LHCN-M2 (cell line): ENCODE measurements around the gene TMPRSS12. TPM values are rescaled to one million over a fixed set of nuclear protein-coding genes. Genes with fewer than 3 reads are reported as not detected.
"Not testable (repeated sequence)": the region's sequence is repeated elsewhere in the genome, so short reads cannot be mapped to it uniquely, and the experiment has no call there.

Experiments
- DNase-seq: peaks from one replicate; pipeline ENCODE4 v3.0.0-alpha.2; 2012; ENCODE audit warnings: low read depth
- total RNA-seq: library from RNA; depleted of rRNA; stranded (reverse); fragments of >200 nt; gene quantifications from 2 replicates; pipeline ENCODE4 v1.2.3, GENCODE V29; 2014; rRNA removed

Gene TMPRSS12
- total RNA-seq, 1 experiment from 2014 or later: not detected

DNA sequence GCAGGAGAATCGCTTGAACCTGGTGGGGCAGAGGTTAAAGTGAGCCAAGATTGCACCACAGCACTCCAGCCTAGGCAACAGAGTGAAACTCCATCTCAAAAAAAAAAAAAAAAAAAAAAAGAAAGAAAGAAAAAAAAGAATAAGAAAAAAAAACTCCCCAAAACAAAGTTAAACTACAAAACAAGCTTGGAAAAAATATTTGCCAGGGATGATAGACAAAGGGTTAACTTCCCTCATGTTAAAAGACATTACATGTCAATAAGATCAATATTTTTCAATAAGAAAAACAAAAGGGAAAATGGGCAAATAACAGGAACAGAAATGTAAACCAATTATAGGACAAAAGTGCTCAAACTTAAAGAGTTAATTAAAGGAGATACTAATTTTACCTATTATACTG lies 83.2 kb downstream of the TMPRSS12 start:
- no peak for DNase-seq

DNA sequence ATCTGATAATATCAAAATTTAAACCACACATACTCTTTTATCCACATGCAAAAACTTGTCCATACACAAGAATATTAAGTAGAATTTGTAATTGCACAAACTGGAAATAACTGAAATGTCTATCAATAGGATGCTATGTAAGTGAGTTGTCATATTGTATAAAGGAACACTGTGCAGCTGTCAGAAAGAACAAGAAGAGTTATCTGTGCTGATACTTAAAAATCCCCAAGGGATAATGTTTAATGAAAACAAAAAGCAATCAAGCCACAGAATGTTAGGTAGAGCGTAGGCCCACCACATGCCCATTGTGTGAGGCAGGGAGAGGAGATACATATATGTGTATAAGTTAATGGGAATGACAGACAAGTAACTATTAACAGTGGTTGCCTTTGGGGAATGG lies 83.7 kb downstream of the TMPRSS12 start:
- DNase-seq: no peak

DNA sequence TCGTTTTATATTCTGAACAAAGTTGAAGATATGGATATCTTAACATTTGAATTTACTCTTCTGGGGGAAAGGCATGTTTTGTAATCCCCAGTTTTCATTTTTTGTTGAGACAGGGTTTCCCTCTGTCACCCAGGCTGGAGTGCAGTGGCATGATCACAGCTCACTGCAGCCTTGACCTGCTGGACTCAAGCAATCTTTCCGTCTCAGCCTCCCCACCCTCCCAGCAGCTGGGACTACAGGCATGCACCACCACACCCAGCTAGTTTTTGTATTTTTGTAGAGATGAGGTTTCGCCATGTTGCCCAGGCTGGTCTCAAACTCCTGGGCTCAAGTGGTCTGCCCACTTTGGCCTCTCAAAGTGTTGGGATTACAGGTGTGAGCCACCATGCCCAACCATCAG lies 84.2 kb downstream of the TMPRSS12 start:
- DNase-seq: not testable (repeated sequence)

DNA sequence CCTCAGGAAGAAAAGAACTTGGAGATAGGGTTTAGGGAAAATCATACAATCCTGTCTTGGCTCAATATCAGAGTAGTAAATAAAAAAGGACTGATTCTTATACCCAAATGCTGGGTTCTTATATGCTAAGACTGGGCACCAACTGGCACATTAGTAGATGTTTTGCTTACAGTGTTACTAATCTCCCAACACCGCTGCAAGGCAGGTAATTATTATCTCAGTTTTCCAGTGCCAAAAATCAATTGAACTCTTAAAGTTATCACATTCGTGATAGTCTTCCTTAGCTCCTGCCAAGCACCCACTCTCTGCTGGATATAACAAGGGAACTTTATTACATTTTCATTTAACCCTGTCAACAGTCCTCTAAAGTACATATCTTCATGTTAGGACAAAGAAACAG lies 84.6 kb downstream of the TMPRSS12 start:
- no peak for DNase-seq

DNA sequence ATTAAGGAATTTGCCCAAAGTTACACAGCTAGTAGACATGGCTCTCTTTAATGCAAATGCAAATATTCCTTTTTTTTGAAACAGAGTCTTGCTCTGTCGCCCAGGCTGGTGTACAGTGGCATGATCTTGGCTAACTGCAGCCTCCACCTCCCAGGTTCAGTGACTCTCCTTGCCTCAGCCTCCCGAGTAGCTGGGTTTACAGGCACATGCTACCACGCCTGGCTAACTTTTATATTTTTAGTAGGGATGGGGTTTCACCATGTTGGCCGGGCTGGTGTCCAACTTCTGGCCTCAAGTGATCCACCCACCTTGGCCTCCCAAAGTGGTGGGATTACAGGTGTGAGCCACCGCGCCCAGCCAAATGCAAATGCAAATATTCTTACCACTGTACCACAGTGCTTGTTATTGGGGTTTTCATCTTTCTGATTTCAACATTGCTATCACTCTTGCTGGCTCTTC lies 85.1 kb downstream of the TMPRSS12 start:
- no peak for DNase-seq

DNA sequence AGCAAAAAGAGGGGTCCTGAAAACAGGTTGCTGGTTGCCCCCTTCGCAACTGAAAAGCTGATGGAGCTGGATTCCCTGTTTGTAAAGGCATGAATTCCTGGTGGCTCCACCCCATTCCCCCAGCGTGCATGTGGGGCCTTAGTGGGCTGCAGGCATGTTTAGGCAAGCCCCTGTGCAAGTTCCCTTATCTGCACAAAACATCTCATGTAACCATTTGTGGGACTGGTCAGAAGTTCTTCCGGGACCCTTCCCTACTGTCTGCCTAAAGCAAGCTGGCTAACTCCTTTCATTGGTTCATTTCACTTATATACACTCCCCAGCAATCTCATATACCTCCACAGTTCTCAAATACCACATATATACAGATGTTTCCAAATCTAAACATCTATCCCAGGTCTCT lies 85.7 kb downstream of the TMPRSS12 start:
- DNase-seq: no peak

DNA sequence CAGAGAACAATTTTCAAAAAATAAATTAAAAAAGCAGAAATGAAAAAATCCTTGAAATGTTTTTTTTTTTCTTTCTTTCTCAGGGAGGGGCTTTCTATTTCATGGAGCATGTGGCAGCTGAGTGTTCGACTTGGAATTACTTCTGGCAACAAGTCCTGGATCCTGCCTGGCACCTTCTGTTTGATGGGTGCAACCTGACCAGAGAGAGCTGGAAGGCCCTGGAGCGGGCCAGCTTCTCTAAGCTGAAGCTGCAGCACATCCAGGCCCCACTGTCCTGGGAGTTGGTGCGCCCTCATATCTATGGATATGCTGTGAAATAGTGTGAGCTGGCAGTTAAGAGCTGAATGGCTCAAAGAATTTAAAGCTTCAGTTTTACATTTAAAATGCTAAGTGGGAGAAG lies 87.1 kb downstream of the TMPRSS12 start:
- DNase-seq: no peak

DNA sequence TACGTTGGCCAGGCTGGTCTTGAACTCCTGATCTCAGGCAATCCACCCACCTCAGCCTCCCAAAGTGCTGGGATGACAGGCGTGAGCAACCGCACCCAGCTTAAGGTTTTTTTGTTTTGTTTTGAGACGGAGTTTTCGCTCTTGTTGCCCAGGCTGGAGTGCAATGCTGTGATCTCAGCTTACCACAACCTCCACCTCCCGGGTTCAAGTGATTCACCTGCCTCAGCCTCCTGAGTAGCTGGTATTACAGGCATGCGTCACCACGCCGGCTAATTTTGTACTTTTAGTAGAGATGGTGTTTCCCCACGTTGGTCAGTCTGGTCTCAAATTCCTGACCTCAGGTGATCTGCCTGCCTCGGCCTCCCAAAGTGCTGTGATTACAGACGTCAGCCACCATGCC lies 87.8 kb downstream of the TMPRSS12 start:
- not testable (repeated sequence) for DNase-seq

DNA sequence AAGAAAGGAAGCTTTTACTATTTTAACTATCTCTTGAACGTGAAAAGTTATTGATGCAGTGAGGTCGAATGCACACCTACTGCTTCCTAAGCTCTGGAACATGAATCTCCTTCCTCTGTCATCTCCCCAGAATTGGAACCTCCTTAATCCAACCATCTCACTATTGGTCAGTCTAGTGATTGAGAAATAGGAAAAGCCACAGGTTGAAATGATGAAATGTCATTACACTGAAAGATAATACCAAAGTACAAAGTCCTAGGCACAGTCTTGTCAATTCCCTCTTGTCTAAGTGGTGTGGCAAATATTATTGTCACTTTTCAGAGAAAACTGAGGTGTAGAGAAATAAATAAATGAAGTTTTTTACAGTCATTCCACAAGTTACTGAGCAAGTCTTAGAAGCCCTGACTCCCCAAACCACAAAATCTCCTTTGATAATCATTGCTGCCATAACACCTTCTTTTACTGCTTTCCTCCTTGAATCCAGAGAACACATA lies 90.1 kb downstream of the TMPRSS12 start:
- no peak for DNase-seq

DNA sequence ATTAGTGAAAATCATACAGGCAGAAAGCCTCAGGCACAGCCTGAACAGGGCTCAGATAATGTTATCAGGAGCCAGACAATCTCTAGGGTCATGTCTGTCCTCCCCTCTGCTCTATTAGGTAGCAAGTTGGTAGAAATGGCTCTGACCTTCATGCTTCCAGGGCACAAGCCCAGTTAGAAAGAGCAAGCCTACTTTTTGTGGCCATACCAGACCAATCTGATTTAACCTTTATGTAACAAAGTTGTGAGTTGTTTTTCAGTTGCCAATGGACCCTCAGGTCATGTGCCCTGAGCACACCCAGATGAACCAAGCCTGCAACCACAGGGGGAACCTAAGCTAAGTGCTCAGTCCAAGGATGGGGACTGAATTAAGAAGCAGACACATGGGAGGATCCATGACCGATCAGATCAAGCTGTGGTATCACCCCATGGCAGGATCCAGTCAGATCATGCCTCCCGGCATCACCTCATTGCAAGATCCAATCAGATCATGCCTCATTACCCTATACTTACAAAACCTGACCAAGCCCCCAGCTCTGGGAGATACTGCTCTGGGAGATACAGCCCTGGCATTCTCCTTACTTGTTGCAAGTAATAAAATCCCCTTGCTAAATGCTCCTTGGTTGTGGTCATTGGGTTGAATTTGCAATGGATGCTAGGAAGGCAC lies 90.9 kb downstream of the TMPRSS12 start:
- DNase-seq: no peak

DNA sequence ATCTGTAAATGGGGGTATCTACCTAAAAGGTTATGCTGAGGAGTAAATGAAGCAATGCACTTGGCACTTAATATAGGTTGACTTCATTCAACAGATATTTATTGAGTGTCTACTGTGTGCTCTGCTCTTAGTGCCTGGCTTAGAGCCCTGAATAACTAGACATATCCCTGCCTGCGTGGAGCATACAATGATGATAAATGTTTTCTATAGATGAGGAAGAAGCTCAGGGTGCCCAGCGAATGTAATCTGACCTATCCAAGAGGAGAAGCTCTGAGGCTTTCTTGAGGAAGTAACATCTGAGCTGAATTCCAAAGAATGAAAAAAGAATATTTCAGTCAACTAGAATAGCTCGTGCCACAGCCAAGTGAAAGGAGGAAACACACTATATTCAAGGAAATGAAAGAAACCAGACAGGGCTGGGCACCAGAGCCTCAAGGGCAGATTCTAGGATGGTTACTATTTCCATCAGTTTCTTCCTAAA lies 91.7 kb downstream of the TMPRSS12 start:
- no peak for DNase-seq

DNA sequence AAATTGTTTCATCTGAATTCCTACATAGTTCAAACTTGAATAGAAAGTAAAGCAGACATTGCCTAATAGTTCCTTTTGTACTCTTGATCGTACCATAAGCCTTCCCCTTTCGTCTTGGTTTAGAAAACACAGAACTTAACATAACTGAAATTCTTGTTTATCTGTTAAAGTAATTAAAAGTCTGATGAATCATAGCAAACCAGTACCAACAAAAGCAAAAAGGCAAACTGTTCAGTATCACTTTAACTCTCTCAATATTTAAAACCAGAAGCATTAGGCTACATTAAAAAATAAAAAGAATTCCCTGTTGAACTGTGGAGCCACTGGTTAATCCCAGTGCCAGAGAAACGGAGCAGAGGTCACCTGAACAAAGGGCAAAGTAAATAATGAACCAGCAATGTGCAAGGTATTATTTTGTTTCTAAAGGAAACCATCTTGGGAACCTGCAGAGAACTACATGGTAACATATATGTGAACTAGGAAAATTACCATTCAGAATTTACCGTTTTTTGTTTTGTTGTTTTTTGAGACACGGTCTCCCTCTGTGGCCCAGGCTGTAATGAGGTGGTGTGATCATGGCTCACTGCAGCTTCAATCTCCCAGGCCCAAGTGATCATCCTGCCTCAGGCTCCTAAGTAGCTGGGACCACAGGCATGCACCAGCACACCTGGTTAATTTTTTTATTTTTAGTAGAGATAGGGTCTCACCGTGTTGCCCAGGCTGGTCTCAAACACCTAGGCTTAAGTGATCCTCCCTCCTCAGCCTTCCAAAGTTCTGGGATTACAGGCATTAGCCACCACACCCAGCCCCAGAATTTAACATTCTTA lies 92.5 kb downstream of the TMPRSS12 start:
- peak; percentile 27 for DNase-seq

DNA sequence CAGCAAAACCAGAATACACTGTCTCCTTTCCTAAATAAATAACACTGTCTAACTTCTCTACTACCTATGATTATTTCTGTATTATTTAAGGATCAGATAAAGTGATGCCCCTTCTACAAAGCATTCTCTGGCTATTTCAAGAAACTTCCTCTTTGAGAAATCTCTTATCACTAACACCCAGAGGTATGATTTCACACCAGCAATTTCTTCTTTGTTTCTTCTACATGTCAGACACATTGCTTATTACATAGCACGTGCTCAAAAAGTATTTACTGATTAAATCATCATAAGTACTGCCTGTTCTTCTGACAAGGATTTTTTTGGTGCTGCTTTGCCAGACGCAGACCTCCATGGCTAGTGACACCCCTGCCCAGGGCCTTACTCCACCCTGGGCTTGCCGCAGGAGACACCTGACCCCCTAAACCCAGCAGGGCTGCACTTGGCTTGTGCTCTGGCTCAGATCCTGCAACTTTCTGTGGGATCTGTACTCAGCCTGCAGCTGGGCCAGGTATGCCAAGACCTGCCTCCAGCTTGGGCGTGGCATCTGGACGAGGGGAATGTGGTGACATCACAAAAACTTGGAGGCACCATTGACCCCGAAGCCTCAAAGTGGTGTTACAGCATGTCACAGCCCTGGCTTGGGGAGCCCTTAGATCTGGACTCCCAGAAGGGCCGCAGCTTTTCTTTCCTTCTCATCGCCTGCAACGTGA lies 94.2 kb downstream of the TMPRSS12 start:
- DNase-seq: no peak

Other genes with a start within 250 kb of the TMPRSS12 start
- gene ATF1, start 78.8 kb upstream of the TMPRSS12 start, total RNA-seq: 21.9 and 22.0 TPM in 2 replicates
- gene HIGD1C, start 109.6 kb downstream of the TMPRSS12 start, total RNA-seq: not detected in 2 replicates
- 29.2 and 36.7 TPM in 2 replicates for gene SLC11A2, start 183.5 kb downstream of the TMPRSS12 start, total RNA-seq
- gene LETMD1, start 205.4 kb downstream of the TMPRSS12 start, total RNA-seq: 24.4 and 32.1 TPM in 2 replicates
- gene CSRNP2, start 240.7 kb downstream of the TMPRSS12 start, total RNA-seq: 29.7 and 31.5 TPM in 2 replicates